ENCODE measurements around the gene C6orf62.
"Not testable (repeated sequence)": the region's sequence is repeated elsewhere in the genome, so short reads cannot be mapped to it uniquely, and the experiment has no call there.

C6orf62 gene

DNA sequence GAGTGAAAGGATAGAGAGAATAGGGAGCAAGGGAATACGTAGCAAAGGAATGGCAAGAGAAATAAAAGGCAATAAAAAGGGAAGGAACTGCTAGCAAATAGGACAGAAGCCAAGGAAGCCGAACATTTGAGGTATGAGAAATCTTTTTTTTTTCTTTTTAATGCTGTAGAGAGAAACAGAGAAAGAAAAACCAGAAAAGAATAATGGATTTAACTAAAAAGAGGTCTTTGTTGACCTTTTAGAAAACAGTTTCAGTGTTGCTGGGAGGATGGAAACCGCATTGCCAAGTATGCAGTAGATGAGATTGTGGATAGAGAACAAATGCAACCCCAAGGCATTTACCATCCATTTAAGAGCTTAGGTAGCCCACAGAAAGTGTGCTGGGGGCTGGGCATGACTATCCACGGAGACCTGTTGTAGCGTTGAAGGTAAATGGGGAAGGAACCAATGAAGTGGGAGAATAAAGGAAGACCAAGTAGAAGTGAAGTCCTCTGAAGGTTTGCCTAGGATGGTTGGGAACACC is 23.3 kb upstream of the C6orf62 start:
- H3K9me3 ChIP-seq (ENCODE audit: control insufficient read depth, low read length), result no peaks in the 10 kb centered on the region
- H3K4me1 ChIP-seq (ENCODE audit: control insufficient read depth, insufficient read depth, low read length, poor library complexity, severe bottlenecking), result no peaks in the 10 kb centered on the region
- no peak overlapping the region for H3K4me3 ChIP-seq (ENCODE audit: extremely low read depth, insufficient read depth, low read length, poor library complexity, severe bottlenecking)
- H3K36me3 ChIP-seq (ENCODE audit: control insufficient read depth, insufficient read depth, low read length), result no peaks in the 10 kb centered on the region
- 97 to 99% methylated on average over 4 to 5 of the region's 5 CpGs for WGBS, 2 experiments (ENCODE audit: insufficient coverage in 2 of 2)
- H3K27ac ChIP-seq (ENCODE audit: low read depth, low read length, severe bottlenecking), result peak overlapping the region; percentile 98

DNA sequence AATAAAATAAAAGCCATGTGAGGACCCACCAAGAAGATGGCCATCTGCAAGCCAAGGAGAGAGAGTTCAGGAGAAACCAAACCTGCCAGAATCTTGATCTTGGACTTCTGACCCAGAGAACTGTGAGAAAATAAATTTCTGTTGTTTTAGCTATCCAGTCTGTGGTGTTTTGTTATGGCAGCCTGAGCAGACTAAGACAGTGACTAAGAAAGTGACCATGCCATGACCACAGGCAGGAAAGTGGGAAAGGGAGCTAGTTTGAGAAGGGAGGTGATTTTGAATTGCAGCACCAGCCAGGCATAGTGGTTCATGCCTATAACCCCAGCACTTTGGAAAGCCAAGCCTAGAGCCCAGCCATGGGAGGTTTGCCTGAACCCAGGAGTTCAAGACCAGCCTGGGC is 21.9 kb upstream of the C6orf62 start:
- Histone ChIP-seq H3K27ac (ENCODE audit: low read depth, low read length, severe bottlenecking) (no peak overlapping the region), H3K4me1 (ENCODE audit: control insufficient read depth, insufficient read depth, low read length, poor library complexity, severe bottlenecking) (no peaks in the 10 kb centered on the region), H3K4me3 (ENCODE audit: extremely low read depth, insufficient read depth, low read length, poor library complexity, severe bottlenecking) (no peak overlapping the region), H3K36me3 (ENCODE audit: control insufficient read depth, insufficient read depth, low read length) (no peaks in the 10 kb centered on the region), H3K9me3 (ENCODE audit: control insufficient read depth, low read length) (no peaks in the 10 kb centered on the region)

DNA sequence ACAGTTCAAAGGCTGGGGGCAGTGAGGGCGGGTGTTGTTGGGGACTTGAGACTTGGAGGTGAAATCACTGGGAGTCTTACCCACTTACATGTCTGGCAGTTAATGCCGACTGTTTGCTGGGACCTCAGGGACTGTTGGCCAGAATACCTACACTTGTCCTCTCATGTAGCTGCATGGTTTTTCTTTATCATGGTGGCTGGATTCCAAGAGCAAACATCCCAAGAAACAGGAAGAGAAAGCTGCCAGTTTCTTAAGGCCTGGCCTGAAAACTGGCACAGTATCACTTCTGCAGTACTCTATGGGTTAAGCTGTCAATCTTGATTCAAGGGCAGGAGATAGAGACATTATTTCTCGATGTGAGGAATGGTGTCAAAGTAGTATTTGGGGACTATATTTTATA is 19.8 kb upstream of the C6orf62 start:
- H3K36me3 ChIP-seq (ENCODE audit: control insufficient read depth, insufficient read depth, low read length), result no peaks in the 10 kb centered on the region
- no peaks in the 10 kb centered on the region for H3K4me1 ChIP-seq (ENCODE audit: control insufficient read depth, insufficient read depth, low read length, poor library complexity, severe bottlenecking)
- no peak overlapping the region for H3K4me3 ChIP-seq (ENCODE audit: extremely low read depth, insufficient read depth, low read length, poor library complexity, severe bottlenecking)
- no peaks in the 10 kb centered on the region for H3K9me3 ChIP-seq (ENCODE audit: control insufficient read depth, low read length)
- H3K27ac ChIP-seq (ENCODE audit: low read depth, low read length, severe bottlenecking), result no peak overlapping the region
- 67 to 100% methylated on average over 2 to 3 of the region's 3 CpGs for WGBS, 2 experiments (ENCODE audit: insufficient coverage in 2 of 2)

DNA sequence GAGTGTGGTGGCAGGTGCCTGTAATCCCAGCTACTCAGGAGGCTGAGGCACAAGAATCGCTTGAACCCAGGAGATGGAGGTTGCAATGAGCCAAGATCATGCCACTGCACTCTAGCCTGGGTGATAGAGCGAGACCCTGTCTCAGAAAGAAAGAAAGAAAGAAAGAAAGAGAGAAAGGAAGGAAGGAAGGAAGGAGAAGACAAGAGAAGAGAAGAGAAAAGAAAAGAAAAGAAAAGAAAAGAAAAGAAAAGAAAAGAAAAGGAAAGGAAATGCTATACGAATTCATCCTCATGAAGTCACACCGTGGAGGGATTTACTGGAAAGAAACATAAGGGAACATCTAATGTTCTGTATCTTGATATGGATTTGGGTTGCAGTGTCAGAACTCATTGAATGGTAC is 15.8 kb upstream of the C6orf62 start:
- peaks cover 12% of the 10 kb centered on the region for H3K9me3 ChIP-seq (ENCODE audit: control insufficient read depth, low read length)
- WGBS, 2 experiments (ENCODE audit: insufficient coverage in 2 of 2), result 92 to 97% methylated on average over 4 of the region's 4 CpGs
- not testable (repeated sequence) for H3K27ac ChIP-seq (ENCODE audit: low read depth, low read length, severe bottlenecking); H3K36me3 ChIP-seq (ENCODE audit: control insufficient read depth, insufficient read depth, low read length); H3K4me1 ChIP-seq (ENCODE audit: control insufficient read depth, insufficient read depth, low read length, poor library complexity, severe bottlenecking); H3K4me3 ChIP-seq (ENCODE audit: extremely low read depth, insufficient read depth, low read length, poor library complexity, severe bottlenecking)

DNA sequence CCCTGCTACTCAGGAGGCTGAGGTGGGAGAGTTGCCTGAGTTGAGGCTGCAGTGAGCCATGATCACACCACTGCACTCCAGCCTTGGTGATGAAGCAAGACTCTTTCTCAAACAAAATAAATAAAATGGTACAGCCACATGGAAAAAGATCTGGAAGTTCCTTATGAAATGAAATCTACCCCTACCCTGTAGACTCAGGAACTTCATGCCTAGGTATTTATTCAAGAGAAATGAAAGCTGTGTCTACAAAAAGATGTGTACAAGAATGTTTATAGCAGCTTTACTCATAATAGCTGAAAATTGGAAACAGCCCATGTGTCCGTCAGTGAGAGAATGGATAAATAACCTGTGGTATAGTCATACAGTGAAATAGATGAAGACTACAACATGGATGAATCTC is 15.2 kb upstream of the C6orf62 start:
- WGBS, 2 experiments (ENCODE audit: insufficient coverage in 2 of 2), result 83 to 92% methylated on average over 1 of the region's 1 CpG
- H3K36me3 ChIP-seq (ENCODE audit: control insufficient read depth, insufficient read depth, low read length), result no peaks in the 10 kb centered on the region
- H3K4me1 ChIP-seq (ENCODE audit: control insufficient read depth, insufficient read depth, low read length, poor library complexity, severe bottlenecking), result no peaks in the 10 kb centered on the region
- peaks cover 12% of the 10 kb centered on the region for H3K9me3 ChIP-seq (ENCODE audit: control insufficient read depth, low read length)
- H3K27ac ChIP-seq (ENCODE audit: low read depth, low read length, severe bottlenecking), result no peak overlapping the region
- no peak overlapping the region for H3K4me3 ChIP-seq (ENCODE audit: extremely low read depth, insufficient read depth, low read length, poor library complexity, severe bottlenecking)

DNA sequence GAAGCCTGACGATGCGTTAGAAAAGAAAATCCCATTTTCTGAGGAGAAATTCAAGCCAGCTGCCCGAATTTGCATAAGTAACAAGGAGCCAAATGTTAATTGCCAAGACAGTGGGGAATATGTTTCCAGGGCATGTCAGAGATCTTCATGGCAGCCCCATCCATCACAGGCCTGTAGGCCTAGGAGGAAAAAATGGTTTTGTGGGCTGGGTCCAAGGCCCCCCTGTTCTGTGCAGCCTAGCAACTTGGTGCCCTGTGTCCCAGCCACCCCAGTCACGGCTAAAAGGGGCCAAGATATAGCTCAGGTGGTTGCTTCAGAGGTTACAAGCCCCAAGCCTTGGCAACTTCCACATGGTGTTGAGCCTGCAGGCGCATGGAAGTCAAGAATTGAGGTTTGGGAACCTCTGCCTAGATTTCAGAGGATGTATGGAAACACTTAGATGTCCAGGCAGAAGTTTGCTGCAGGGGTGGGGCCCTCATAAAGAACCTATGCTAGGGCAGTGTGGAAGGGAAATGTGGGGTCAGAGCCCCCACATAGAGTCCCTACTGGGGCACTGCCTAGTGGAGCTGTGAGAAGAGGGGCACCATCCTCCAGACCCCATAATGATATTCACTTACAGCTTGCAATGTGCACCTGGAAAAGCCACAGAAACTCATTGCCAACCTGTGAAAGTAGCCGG is 12.6 kb upstream of the C6orf62 start:
- not testable (repeated sequence) for H3K36me3 ChIP-seq (ENCODE audit: control insufficient read depth, insufficient read depth, low read length); H3K4me1 ChIP-seq (ENCODE audit: control insufficient read depth, insufficient read depth, low read length, poor library complexity, severe bottlenecking); H3K4me3 ChIP-seq (ENCODE audit: extremely low read depth, insufficient read depth, low read length, poor library complexity, severe bottlenecking); H3K27ac ChIP-seq (ENCODE audit: low read depth, low read length, severe bottlenecking)
- WGBS, 2 experiments (ENCODE audit: insufficient coverage in 2 of 2), result 76% methylated on average over 4 to 6 of the region's 6 CpGs
- peaks cover 12% of the 10 kb centered on the region for H3K9me3 ChIP-seq (ENCODE audit: control insufficient read depth, low read length)

DNA sequence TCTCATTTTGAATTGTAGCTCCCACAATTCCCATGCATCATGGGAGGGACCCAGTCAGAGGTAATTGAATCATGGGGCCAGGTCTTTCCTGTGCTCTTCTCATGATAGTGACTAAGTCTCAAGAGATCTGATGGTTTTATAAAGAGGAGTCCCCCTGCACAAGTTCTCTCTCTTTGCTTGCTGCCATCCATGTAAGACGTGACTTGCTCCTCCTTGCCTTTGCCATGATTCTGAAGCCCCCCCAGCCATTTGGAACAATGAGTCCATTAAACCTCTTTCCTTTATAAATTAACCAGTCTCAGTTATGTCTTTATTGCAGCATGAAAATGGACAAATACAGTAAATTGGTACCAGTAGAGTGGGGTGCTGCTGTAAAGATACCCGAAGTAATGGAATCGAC is 11.7 kb upstream of the C6orf62 start:
- H3K4me3 ChIP-seq (ENCODE audit: extremely low read depth, insufficient read depth, low read length, poor library complexity, severe bottlenecking); H3K27ac ChIP-seq (ENCODE audit: low read depth, low read length, severe bottlenecking); H3K4me1 ChIP-seq (ENCODE audit: control insufficient read depth, insufficient read depth, low read length, poor library complexity, severe bottlenecking); H3K36me3 ChIP-seq (ENCODE audit: control insufficient read depth, insufficient read depth, low read length): not testable (repeated sequence)
- WGBS, 2 experiments (ENCODE audit: insufficient coverage in 2 of 2), result 92% methylated on average over 3 of the region's 3 CpGs
- peaks cover 12% of the 10 kb centered on the region for H3K9me3 ChIP-seq (ENCODE audit: control insufficient read depth, low read length)

DNA sequence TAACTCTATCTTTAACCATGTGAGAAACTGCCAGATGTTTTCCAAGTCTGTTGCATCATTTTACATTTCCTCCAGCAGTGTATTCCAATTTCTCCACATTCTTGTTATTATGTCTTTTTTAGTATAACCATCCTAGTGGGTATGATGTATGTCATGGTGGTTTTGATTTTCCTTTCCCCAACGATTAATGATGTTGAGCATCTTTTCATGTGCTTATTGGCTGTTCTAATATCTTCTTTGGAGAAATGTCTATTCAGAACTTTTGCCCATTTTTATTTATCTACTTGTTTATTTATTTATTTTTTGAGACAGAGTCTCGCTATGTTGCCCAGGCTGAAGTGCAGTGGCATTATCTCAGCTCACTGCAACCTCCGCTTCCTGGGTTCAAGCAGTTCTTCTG is 4.3 kb upstream of the C6orf62 start:
- Histone ChIP-seq H3K27ac (ENCODE audit: low read depth, low read length, severe bottlenecking) (no peak overlapping the region), H3K4me3 (ENCODE audit: extremely low read depth, insufficient read depth, low read length, poor library complexity, severe bottlenecking) (no peak overlapping the region), H3K4me1 (ENCODE audit: control insufficient read depth, insufficient read depth, low read length, poor library complexity, severe bottlenecking) (no peaks in the 10 kb centered on the region), H3K9me3 (ENCODE audit: control insufficient read depth, low read length) (no peaks in the 10 kb centered on the region), H3K36me3 (ENCODE audit: control insufficient read depth, insufficient read depth, low read length) (peaks cover 13% of the 10 kb centered on the region)
- WGBS, 2 experiments (ENCODE audit: insufficient coverage in 2 of 2), result 92 to 100% methylated on average over 1 to 2 of the region's 3 CpGs

DNA sequence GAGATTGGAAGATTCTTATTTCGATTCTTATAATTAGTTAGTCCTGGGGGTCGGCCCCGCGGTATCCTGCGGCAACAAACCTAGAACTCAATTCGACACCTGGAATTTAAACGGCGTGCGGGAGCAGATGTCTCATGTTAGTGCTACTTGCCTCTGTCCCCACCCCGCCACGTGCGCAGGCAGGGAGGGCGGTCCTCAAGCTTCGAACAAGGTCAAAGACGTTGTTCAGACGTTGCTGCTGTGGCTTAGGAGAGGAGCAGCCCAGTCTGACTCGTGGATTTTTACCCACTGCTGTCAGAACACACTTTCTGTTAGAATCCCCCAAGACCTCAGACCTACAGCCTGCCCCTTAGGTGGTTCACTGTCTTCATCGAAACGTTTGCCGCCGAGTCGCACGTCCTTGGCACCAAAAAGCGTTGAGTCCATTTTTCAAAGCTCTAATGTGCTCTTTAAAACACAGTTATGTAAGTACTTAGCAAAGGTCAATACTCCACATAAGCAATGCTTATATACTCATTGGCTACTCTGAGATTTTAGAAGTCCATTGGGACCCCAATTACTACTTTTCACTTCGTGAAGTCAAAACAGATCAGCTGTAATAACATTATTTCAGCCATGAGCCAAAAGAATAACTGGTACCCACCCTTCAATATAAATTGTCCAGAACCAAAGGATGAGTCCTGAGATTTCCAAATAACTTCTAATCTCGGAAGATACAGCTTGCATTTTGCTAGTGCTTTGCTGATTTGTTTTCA is 2.7 kb upstream of the C6orf62 start:
- no peaks in the 10 kb centered on the region for H3K9me3 ChIP-seq (ENCODE audit: control insufficient read depth, low read length)
- H3K27ac ChIP-seq (ENCODE audit: low read depth, low read length, severe bottlenecking), result peak overlapping the region; percentile 100
- peak overlapping the region; percentile 53 for H3K4me3 ChIP-seq (ENCODE audit: extremely low read depth, insufficient read depth, low read length, poor library complexity, severe bottlenecking)
- H3K4me1 ChIP-seq (ENCODE audit: control insufficient read depth, insufficient read depth, low read length, poor library complexity, severe bottlenecking), result no peaks in the 10 kb centered on the region
- 27 to 36% methylated on average over 17 to 24 of the region's 26 CpGs for WGBS, 2 experiments (ENCODE audit: insufficient coverage in 2 of 2)
- peaks cover 26% of the 10 kb centered on the region for H3K36me3 ChIP-seq (ENCODE audit: control insufficient read depth, insufficient read depth, low read length)

DNA sequence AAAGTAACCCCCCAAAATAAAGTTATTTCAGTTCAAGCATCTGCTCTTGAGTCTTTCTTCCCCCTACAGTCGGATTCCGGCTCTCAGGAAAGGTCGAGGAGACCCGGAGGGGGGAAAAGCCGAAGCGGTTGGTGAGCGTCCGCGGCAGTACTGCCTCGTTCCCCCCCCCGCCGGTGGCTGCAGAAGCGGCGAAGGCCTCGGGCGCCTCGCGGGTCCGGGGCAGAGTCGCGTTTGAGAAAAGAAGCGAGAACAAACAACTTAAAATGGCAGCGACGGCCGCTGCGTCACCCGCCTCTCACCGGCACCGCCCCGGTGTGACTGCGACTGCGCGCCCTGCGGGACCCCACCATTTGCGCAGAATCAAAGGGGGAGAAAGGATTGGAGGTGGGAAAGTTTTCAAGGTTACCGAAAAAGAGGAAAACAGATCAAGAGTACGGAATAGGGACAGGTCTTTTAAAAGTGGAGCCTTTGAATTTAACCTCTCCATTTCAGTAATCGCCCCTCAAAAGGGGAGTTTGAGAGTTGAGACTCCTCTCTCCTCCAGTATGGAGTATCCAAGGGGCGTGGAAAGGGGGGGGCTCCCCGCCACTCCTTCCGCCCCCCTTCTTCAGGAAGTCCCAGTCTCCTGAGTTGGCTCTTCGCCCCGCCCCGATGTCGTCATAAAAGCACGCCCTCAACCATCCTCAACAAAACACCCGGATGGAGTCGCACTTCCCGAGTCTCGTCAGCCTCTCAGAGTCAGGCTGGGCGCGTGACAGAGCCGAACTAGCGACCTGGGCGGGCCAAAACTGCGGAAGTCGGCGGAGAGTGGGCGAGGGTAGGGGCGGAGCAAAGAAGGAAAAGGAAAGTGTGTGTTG is 1.9 kb upstream of the C6orf62 start:
- Histone ChIP-seq H3K4me3 (ENCODE audit: extremely low read depth, insufficient read depth, low read length, poor library complexity, severe bottlenecking) (peak overlapping the region; percentile 100), H3K27ac (ENCODE audit: low read depth, low read length, severe bottlenecking) (peak overlapping the region; percentile 100), H3K4me1 (ENCODE audit: control insufficient read depth, insufficient read depth, low read length, poor library complexity, severe bottlenecking) (no peaks in the 10 kb centered on the region), H3K9me3 (ENCODE audit: control insufficient read depth, low read length) (no peaks in the 10 kb centered on the region), H3K36me3 (ENCODE audit: control insufficient read depth, insufficient read depth, low read length) (peaks cover 34% of the 10 kb centered on the region)
- 0 to 1% methylated on average over 39 to 41 of the region's 60 CpGs for WGBS, 2 experiments (ENCODE audit: insufficient coverage in 2 of 2)

Data from mesodermal cell (in vitro differentiated cells).